Astrocyte of the spinal cord (primary cell): ENCODE results near the gene BCAS1.

Source experiments
- DNase-seq: peaks from one replicate; pipeline ENCODE4 v3.0.0; 2011; ENCODE audit warnings: low read depth, low spot score
- H3K4me3 ChIP-seq: 2 replicates; pipeline ENCODE4 v1.5.1; 2011; ENCODE audit warnings: low read depth, mild to moderate bottlenecking, low read length, moderate library complexity
- CTCF ChIP-seq: IDR thresholded peaks from 2 replicates; pipeline ENCODE4 v1.5.1; 2012; ENCODE audit warnings: low read depth, mild to moderate bottlenecking, low read length, inconsistent platforms
- in situ Hi-C: cut with HindIII; loops from 2 replicates; pipeline ENCODE4 v1.10.0; 2017; ENCODE audit warnings: low sequenced_read_pairs

BCAS1 gene

GRCh38 chr20:54063992-54064676, 6.3 kb downstream of the BCAS1 start:
- no peak for TF ChIP-seq CTCF
- no peak overlapping the region for H3K4me3 ChIP-seq
- in situ Hi-C loops, result no loop called here
- DNase-seq, result no peak

- no peak for DNase-seq
- TF ChIP-seq CTCF, result no peak
- no peak overlapping the region for H3K4me3 ChIP-seq
- in situ Hi-C loops, result no loop called here
Observed at GRCh38 chr20:54063580-54063979, 6.8 kb downstream of the BCAS1 start.

- peak; percentile 53 for TF ChIP-seq CTCF
- no peak overlapping the region for H3K4me3 ChIP-seq
- peak; percentile 43 for DNase-seq
- in situ Hi-C loops, result no loop called here
Observed at GRCh38 chr20:54062812-54063280, 7.5 kb downstream of the BCAS1 start.

DNA sequence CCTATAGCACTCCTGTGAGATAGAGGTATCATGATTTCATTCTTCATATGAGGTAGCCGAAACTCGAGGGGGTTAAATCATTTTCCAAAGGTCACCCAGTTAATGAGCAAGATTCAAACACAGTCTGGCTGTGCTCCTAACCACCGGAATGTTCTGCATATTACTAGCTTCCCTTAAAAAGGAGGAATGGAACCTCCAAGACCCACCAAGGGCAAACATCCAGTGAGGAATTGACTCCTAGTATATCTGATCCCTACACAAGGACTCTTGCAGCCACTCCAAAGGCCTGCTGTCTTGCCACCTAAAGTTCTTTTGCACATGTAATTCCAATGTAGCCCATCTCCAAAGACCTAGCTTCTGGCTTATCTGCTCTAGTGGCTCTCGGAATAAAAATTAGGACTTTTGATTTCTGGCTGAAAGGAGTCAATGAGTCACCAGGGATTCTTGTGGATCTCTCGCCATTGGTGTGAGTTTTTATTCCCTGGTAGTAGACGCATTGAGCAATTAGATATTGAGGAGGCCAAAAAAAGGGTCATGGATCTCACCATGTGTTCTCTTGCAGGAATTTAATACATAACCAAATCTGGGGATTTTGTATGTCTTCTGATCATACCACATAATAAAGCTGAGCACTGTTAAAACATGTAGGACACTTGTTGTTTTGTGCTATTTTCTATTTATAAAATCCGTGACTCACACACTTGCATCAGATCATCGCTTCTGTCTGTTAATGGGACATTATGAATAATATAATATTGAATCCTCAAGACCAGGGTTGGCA, 9.1 kb downstream of the BCAS1 start:
- in situ Hi-C loops, result no loop called here
- no peak overlapping the region for H3K4me3 ChIP-seq
- DNase-seq, result no peak
- no peak for TF ChIP-seq CTCF

DNA sequence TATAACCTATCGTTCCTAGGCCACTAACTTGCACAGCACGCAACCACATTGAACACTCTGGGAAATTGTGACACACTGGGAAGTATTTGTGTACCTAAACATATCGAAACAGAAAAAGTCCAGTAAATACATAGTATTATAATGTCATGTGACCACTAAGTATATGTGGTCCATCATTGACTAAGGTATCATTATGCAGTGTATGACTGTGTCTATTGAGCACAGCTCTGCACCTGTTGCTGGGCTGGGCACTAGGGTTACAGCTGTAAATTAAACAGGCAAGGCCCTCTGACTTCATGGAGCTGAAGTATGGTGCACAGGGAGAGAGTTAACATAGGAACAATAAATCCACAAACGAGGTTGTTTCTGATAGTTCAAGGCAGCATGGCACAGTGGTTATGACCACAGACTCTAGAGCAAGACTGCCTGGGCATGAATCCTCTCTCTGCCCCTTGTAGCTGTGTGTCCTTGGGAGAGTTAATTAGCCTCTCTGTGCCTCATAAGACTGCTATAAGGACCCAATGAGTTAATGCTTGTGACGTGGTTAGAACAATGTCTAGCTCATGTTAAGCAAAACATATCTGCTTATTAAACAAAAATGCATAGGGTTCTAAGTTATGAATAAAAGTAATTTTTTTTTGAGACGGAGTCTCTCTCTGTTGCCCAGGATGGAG, 10.6 kb downstream of the BCAS1 start:
- no peak for TF ChIP-seq CTCF
- no peak overlapping the region for H3K4me3 ChIP-seq
- no peak for DNase-seq
- in situ Hi-C loops, result no loop called here

- TF ChIP-seq CTCF, result no peak
- no peak for DNase-seq
- in situ Hi-C loops, result no loop called here
Observed at GRCh38 chr20:54058420-54059139, 11.8 kb downstream of the BCAS1 start.

More at GRCh38 chr20:54058420-54059139, 11.8 kb downstream of the BCAS1 start:
- H3K4me3 ChIP-seq, result no peak overlapping the region
